SK-N-SH (cell line): ENCODE results near the gene OSGIN1. TPM values are rescaled to one million over a fixed set of nuclear protein-coding genes. Genes with fewer than 3 reads are reported as not detected.

Experiments
- CTCF ChIA-PET: fragments of 300-600, 350-600 bp; formaldehyde crosslinking; extraction: SDS; loops from one replicate; lab custom pipeline; 2021; lab: Yijun Ruan, JAX
- POLR2A ChIA-PET: fragments of 350-600 bp; sonication (Branson Sonifier 250); formaldehyde crosslinking; extraction: SDS; loops from one replicate; lab custom pipeline; 2020; ENCODE audit warnings: antibody characterized with exemption, inconsistent platforms; lab: Yijun Ruan, JAX
- DNase-seq: peaks from one replicate; pipeline ENCODE4 v3.0.0; 2012
- H2AFZ ChIP-seq: fragments of 200-600 bp; sonication (generic); 2 replicates; pipeline ENCODE4 v1.8.1; 2016; ENCODE audit warnings: antibody characterized with exemption, mild to moderate bottlenecking, low read depth
- H3F3A ChIP-seq: fragments of 200-600 bp; sonication (generic); replicated peaks from 2 replicates; pipeline ENCODE3; 2016; ENCODE audit warnings: antibody characterized with exemption, mild to moderate bottlenecking; ENCODE audit not compliant: insufficient read depth
- H3K27ac ChIP-seq, 2 experiments: fragments of 200-500 bp in 1 of 2; fragments of 200-600 bp in 1 of 2; sonication (Bioruptor generic) in 1 of 2; sonication (generic), shearing (Covaris generic) in 1 of 2; 2 replicates each; pipeline versions ENCODE4 v1.5.1 to v1.6.1; 2014 to 2016; ENCODE audit warnings: low read depth in 2 of 2, inconsistent platforms in 1 of 2, low read length in 1 of 2, mild to moderate bottlenecking in 1 of 2, mixed read lengths in 1 of 2
- H3K27me3 ChIP-seq: fragments of 200-600 bp; sonication (generic), shearing (Covaris generic); 2 replicates; pipeline ENCODE4 v1.6.1; 2016; ENCODE audit warnings: mixed run types; ENCODE audit not compliant: insufficient read depth
- H3K36me3 ChIP-seq, 2 experiments: fragments of 200-500 bp in 1 of 2; fragments of 200-600 bp in 1 of 2; sonication (Bioruptor generic) in 1 of 2; sonication (generic) in 1 of 2; replicated peaks in 1 of 2; 2 replicates each; pipeline versions ENCODE3 to v1.5.1; 2014 to 2016; ENCODE audit warnings: low read length in 1 of 2, mild to moderate bottlenecking in 1 of 2; ENCODE audit not compliant: insufficient read depth in 2 of 2, control insufficient read depth in 1 of 2
- H3K4me1 ChIP-seq, 2 experiments: fragments of 200-500 bp in 1 of 2; fragments of 200-600 bp in 1 of 2; sonication (Bioruptor generic) in 1 of 2; sonication (generic), shearing (Covaris generic) in 1 of 2; 2 replicates each; pipeline versions ENCODE4 v1.5.1 to v1.6.1; 2014 to 2016; ENCODE audit warnings: low read depth in 1 of 2, low read length in 1 of 2, mixed run types in 1 of 2; ENCODE audit not compliant: insufficient read depth in 2 of 2, control insufficient read depth in 1 of 2
- H3K4me2 ChIP-seq: fragments of 200-600 bp; sonication (generic), shearing (Covaris generic); 2 replicates; pipeline ENCODE4 v1.6.1; 2017; ENCODE audit warnings: mixed run types
- H3K4me3 ChIP-seq, 2 experiments: fragments of 200-500 bp in 1 of 2; fragments of 200-600 bp in 1 of 2; sonication (Bioruptor generic) in 1 of 2; sonication (generic), shearing (Covaris generic) in 1 of 2; 2 replicates each; pipeline versions ENCODE4 v1.5.1 to v1.8.1; 2014 to 2016; ENCODE audit warnings: low read depth in 2 of 2, inconsistent platforms in 1 of 2, low read length in 1 of 2, mild to moderate bottlenecking in 1 of 2, mixed read lengths in 1 of 2, moderate library complexity in 1 of 2
- H3K79me2 ChIP-seq: fragments of 200-600 bp; sonication (generic); 2 replicates; pipeline ENCODE4 v1.8.1; 2017; ENCODE audit warnings: mild to moderate bottlenecking; ENCODE audit not compliant: insufficient read depth
- H3K9ac ChIP-seq: fragments of 200-600 bp; sonication (generic); 2 replicates; pipeline ENCODE4 v1.6.1; 2017; ENCODE audit warnings: mixed run types
- H3K9me2 ChIP-seq: fragments of 200-600 bp; sonication (generic); 2 replicates; pipeline ENCODE4 v1.6.1; 2017; ENCODE audit warnings: mixed run types
- H3K9me3 ChIP-seq: fragments of 200-600 bp; sonication (generic); 2 replicates; pipeline ENCODE4 v1.6.1; 2017; ENCODE audit warnings: mixed run types, mild to moderate bottlenecking, moderate library complexity
- H4K20me1 ChIP-seq: fragments of 200-600 bp; sonication (generic); 2 replicates; pipeline ENCODE4 v1.6.1; 2017; ENCODE audit warnings: mild to moderate bottlenecking, mixed run types; ENCODE audit not compliant: insufficient read depth
- EP300 ChIP-seq, 2 experiments: IDR thresholded peaks; 2 replicates each; pipeline versions ENCODE4 v1.4.0 to v1.6.1; 2012; ENCODE audit warnings: borderline replicate concordance in 1 of 2, low read depth in 1 of 2, low read length in 1 of 2
- FOSL2 ChIP-seq: IDR thresholded peaks from 2 replicates; pipeline ENCODE4 v1.4.0; 2012; ENCODE audit warnings: low read depth, mild to moderate bottlenecking, moderate library complexity, borderline replicate concordance
- FOXM1 ChIP-seq: IDR thresholded peaks from 2 replicates; pipeline ENCODE4 v1.4.0; 2012; ENCODE audit warnings: low read depth, mild to moderate bottlenecking
- IRF3 ChIP-seq: fragments of 150-350 bp; IDR thresholded peaks from 2 replicates; pipeline ENCODE4 v1.6.1; 2016; ENCODE audit warnings: mild to moderate bottlenecking, low read depth, low read length
- JUND ChIP-seq: IDR thresholded peaks from 2 replicates; pipeline ENCODE4 v1.4.0; 2012
- MEF2A ChIP-seq: IDR thresholded peaks from 2 replicates; pipeline ENCODE4 v1.4.0; 2012; ENCODE audit warnings: low read depth, borderline replicate concordance
- MXI1 ChIP-seq: IDR thresholded peaks from 2 replicates; pipeline ENCODE4 v1.6.1; 2012; ENCODE audit warnings: mild to moderate bottlenecking, low read depth, low read length, improper control_type of control experiment
- NFIC ChIP-seq: IDR thresholded peaks from 2 replicates; pipeline ENCODE4 v1.4.0; 2012; ENCODE audit warnings: borderline replicate concordance
- NRF1 ChIP-seq: IDR thresholded peaks from 2 replicates; pipeline ENCODE4 v1.6.1; 2012; ENCODE audit warnings: low read depth, mild to moderate bottlenecking, low read length
- RAD21 ChIP-seq: IDR thresholded peaks from 2 replicates; pipeline ENCODE4 v1.6.1; 2012; ENCODE audit warnings: mild to moderate bottlenecking, low read length
- RFX5 ChIP-seq: IDR thresholded peaks from 2 replicates; pipeline ENCODE4 v1.6.1; 2012; ENCODE audit warnings: mild to moderate bottlenecking, improper control_type of control experiment, low read length
- SIN3A ChIP-seq: IDR thresholded peaks from 2 replicates; pipeline ENCODE4 v1.6.1; 2012; ENCODE audit warnings: low read depth, mild to moderate bottlenecking, low read length, moderate library complexity, borderline replicate concordance
- TCF12 ChIP-seq: IDR thresholded peaks from 2 replicates; pipeline ENCODE4 v1.4.0; 2012
- WGBS: methylation state at CpG from one replicate; pipeline ENCODE4 v1.1.6; 2017; ENCODE audit warnings: low lambda C conversion rate; 5-methylcytosine and 5-hydroxymethylcytosine counted together
- polyA plus RNA-seq, 3 experiments: library from polyadenylated mRNA; depleted of rRNA; stranded (reverse); fragments of >200 nt; gene quantifications; 2 replicates each; pipeline ENCODE4 v1.2.3, GENCODE V29; 2012
- TF ChIP-seq, protein P1 (sequence below): fragments of 200-600 bp; sonication (generic); IDR thresholded peaks from 2 replicates; pipeline ENCODE4 v1.6.1; 2017; ENCODE audit warnings: antibody characterized with exemption, mild to moderate bottlenecking, moderate library complexity
- TF ChIP-seq, protein P2 (sequence below): IDR thresholded peaks from 2 replicates; pipeline ENCODE4 v1.4.0; 2012; ENCODE audit warnings: low read depth, borderline replicate concordance
- TF ChIP-seq, protein P3 (sequence below): IDR thresholded peaks from 2 replicates; pipeline ENCODE4 v1.6.1; 2012; ENCODE audit warnings: mild to moderate bottlenecking, low read depth, low read length, moderate library complexity

The OSGIN1 gene
- polyA plus RNA-seq, 1 of the 3 experiments (the other 2 are of a cell fraction), result 4.8 TPM

DNA sequence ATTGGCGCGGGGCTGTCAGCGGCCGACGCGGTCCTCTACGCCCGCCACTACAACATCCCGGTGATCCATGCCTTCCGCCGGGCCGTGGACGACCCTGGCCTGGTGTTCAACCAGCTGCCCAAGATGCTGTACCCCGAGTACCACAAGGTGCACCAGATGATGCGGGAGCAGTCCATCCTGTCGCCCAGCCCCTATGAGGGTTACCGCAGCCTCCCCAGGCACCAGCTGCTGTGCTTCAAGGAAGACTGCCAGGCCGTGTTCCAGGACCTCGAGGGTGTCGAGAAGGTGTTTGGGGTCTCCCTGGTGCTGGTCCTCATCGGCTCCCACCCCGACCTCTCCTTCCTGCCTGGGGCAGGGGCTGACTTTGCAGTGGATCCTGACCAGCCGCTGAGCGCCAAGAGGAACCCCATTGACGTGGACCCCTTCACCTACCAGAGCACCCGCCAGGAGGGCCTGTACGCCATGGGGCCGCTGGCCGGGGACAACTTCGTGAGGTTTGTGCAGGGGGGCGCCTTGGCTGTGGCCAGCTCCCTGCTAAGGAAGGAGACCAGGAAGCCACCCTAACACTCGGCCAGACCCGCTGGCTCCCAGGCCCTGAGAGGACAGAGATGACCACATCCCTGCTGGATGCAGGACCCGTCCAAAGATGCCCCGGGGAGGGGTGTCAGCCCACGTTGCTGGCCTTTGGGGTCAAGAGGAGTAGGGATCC, 12.6 kb downstream of the OSGIN1 start:
- WGBS, result 91% methylated on average over 15 of the region's 36 CpGs
- CTCF ChIA-PET, result interaction anchor here (0.7 to 14.6 kb wide), 5 partner anchors 8 to 98 kb away, joined by 3 to 470 read pairs (median 7); partner anchors contain the start of gene OSGIN1
- no peak overlapping the region for H3K4me2 ChIP-seq

GRCh38 chr16:83966153-83966696, 13.2 kb downstream of the OSGIN1 start:
- Histone ChIP-seq H3K27me3 (no peaks in the 10 kb centered on the region), H2AFZ (no peak overlapping the region), H3K4me1 (no peaks in the 10 kb centered on the region), H3K4me2 (no peak overlapping the region), H3K27ac (no peak overlapping the region), H3K79me2 (no peaks in the 10 kb centered on the region), H3K4me3 (no peak overlapping the region), H3K9ac (no peak overlapping the region), H3K9me3 (no peaks in the 10 kb centered on the region), H3F3A (no peaks in the 10 kb centered on the region), H3K9me2 (no peaks in the 10 kb centered on the region), H4K20me1 (no peaks in the 10 kb centered on the region), H3K36me3 (peaks cover 0 to 2% of the 10 kb centered on the region in 2 experiments)
- ChIA-PET POLR2A (no interaction called here), CTCF (interaction anchor here (0.7 to 14.6 kb wide), 8 partner anchors 9 to 221 kb away, joined by 3 to 470 read pairs (median 6); partner anchors contain the start of gene OSGIN1)
- DNase-seq, result no peak
- 98% methylated on average over 8 of the region's 13 CpGs for WGBS
- TF ChIP-seq SIN3A, result no peak
- TF ChIP-seq, protein P1, sequence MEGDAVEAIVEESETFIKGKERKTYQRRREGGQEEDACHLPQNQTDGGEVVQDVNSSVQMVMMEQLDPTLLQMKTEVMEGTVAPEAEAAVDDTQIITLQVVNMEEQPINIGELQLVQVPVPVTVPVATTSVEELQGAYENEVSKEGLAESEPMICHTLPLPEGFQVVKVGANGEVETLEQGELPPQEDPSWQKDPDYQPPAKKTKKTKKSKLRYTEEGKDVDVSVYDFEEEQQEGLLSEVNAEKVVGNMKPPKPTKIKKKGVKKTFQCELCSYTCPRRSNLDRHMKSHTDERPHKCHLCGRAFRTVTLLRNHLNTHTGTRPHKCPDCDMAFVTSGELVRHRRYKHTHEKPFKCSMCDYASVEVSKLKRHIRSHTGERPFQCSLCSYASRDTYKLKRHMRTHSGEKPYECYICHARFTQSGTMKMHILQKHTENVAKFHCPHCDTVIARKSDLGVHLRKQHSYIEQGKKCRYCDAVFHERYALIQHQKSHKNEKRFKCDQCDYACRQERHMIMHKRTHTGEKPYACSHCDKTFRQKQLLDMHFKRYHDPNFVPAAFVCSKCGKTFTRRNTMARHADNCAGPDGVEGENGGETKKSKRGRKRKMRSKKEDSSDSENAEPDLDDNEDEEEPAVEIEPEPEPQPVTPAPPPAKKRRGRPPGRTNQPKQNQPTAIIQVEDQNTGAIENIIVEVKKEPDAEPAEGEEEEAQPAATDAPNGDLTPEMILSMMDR, result no peak
- TF ChIP-seq NRF1, result no peak
- TF ChIP-seq, protein P2, sequence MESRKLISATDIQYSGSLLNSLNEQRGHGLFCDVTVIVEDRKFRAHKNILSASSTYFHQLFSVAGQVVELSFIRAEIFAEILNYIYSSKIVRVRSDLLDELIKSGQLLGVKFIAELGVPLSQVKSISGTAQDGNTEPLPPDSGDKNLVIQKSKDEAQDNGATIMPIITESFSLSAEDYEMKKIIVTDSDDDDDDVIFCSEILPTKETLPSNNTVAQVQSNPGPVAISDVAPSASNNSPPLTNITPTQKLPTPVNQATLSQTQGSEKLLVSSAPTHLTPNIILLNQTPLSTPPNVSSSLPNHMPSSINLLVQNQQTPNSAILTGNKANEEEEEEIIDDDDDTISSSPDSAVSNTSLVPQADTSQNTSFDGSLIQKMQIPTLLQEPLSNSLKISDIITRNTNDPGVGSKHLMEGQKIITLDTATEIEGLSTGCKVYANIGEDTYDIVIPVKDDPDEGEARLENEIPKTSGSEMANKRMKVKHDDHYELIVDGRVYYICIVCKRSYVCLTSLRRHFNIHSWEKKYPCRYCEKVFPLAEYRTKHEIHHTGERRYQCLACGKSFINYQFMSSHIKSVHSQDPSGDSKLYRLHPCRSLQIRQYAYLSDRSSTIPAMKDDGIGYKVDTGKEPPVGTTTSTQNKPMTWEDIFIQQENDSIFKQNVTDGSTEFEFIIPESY, result no peak
- TF ChIP-seq, protein P3, sequence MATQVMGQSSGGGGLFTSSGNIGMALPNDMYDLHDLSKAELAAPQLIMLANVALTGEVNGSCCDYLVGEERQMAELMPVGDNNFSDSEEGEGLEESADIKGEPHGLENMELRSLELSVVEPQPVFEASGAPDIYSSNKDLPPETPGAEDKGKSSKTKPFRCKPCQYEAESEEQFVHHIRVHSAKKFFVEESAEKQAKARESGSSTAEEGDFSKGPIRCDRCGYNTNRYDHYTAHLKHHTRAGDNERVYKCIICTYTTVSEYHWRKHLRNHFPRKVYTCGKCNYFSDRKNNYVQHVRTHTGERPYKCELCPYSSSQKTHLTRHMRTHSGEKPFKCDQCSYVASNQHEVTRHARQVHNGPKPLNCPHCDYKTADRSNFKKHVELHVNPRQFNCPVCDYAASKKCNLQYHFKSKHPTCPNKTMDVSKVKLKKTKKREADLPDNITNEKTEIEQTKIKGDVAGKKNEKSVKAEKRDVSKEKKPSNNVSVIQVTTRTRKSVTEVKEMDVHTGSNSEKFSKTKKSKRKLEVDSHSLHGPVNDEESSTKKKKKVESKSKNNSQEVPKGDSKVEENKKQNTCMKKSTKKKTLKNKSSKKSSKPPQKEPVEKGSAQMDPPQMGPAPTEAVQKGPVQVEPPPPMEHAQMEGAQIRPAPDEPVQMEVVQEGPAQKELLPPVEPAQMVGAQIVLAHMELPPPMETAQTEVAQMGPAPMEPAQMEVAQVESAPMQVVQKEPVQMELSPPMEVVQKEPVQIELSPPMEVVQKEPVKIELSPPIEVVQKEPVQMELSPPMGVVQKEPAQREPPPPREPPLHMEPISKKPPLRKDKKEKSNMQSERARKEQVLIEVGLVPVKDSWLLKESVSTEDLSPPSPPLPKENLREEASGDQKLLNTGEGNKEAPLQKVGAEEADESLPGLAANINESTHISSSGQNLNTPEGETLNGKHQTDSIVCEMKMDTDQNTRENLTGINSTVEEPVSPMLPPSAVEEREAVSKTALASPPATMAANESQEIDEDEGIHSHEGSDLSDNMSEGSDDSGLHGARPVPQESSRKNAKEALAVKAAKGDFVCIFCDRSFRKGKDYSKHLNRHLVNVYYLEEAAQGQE, result no peak
- no peak for TF ChIP-seq EP300 (IDR thresholded peaks at IDR 0.05; ENCODE audit: borderline replicate concordance in 1 of 2, low read depth in 1 of 2, low read length in 1 of 2)
- TF ChIP-seq RAD21, result no peak
- no peak for TF ChIP-seq MEF2A
- TF ChIP-seq MXI1, result no peak
- TF ChIP-seq FOSL2, result no peak
- no peak for TF ChIP-seq TCF12

More for the DNA sequence above, 12.6 kb downstream of the OSGIN1 start:
- Histone ChIP-seq H3K27ac (no peak overlapping the region), H3K4me1 (no peaks in the 10 kb centered on the region), H3K36me3 (peaks cover 0 to 3% of the 10 kb centered on the region in 2 experiments), H4K20me1 (no peaks in the 10 kb centered on the region), H3K9me3 (no peaks in the 10 kb centered on the region), H3K9ac (no peak overlapping the region), H3K27me3 (no peaks in the 10 kb centered on the region), H3K4me3 (no peak overlapping the region), H3K79me2 (no peaks in the 10 kb centered on the region), H2AFZ (no peak overlapping the region), H3F3A (no peaks in the 10 kb centered on the region), H3K9me2 (no peaks in the 10 kb centered on the region)
- DNase-seq, result no peak
- POLR2A ChIA-PET, result no interaction called here
- TF ChIP-seq FOSL2, result no peak
- no peak for TF ChIP-seq SIN3A
- no peak for TF ChIP-seq EP300 (IDR thresholded peaks at IDR 0.05; ENCODE audit: borderline replicate concordance in 1 of 2, low read depth in 1 of 2, low read length in 1 of 2)
- TF ChIP-seq FOXM1, result no peak
- TF ChIP-seq RFX5, result no peak
- TF ChIP-seq NFIC, result no peak
- TF ChIP-seq MXI1, result no peak
- no peak for TF ChIP-seq JUND
- TF ChIP-seq IRF3, result no peak
